HK-2 (cell line): ENCODE measurements around the gene RNF212.
"Not testable (repeated sequence)": the region's sequence is repeated elsewhere in the genome, so short reads cannot be mapped to it uniquely, and the experiment has no call there.

Experiments used
- DNase-seq: peaks from one replicate; pipeline ENCODE4 v3.0.0-alpha.2; 2018; ENCODE audit not compliant: unreplicated experiment

Gene RNF212

DNA sequence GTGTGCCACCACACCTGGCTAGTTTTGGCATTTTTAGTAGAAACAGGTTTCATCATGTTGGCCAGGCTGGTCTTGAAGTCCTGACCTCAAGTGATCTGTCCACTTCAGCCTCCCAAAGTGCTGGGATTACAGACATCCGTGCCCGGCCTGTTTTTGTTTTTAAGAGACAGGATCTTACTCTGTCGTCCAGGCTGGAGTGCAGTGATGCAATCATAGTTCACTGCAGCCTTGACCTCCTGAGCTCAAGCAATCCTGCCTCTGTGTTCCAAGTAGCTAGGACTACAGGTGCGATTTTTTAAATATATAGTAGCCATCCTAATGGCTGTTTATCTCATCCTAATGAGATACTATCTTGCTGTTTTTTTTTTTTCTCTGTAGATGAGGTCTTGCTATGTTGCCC is 47.6 kb downstream of the RNF212 start:
- no peak for DNase-seq

GRCh38 chr4:1062419-1062818 is 50.9 kb downstream of the RNF212 start:
- no peak for DNase-seq

DNA sequence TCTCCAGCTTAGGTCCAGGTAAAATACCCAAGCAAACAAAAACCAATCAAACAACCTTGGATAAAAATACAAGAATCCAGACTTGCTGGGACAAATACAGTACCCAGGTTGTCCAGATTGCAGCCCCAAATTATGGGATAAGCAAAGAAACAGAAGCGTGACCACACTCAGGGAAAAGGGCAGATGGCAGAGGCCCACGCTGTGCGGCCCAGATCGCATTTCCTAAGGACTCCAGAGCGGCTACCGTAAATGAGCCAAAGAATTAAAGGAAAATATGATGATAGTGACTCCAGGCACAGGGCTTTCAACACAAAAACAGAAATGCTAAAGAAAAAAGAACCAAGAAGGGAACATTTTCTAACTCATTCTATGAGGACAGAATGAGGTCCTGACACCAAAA is 51.6 kb downstream of the RNF212 start:
- DNase-seq, result no peak

DNA sequence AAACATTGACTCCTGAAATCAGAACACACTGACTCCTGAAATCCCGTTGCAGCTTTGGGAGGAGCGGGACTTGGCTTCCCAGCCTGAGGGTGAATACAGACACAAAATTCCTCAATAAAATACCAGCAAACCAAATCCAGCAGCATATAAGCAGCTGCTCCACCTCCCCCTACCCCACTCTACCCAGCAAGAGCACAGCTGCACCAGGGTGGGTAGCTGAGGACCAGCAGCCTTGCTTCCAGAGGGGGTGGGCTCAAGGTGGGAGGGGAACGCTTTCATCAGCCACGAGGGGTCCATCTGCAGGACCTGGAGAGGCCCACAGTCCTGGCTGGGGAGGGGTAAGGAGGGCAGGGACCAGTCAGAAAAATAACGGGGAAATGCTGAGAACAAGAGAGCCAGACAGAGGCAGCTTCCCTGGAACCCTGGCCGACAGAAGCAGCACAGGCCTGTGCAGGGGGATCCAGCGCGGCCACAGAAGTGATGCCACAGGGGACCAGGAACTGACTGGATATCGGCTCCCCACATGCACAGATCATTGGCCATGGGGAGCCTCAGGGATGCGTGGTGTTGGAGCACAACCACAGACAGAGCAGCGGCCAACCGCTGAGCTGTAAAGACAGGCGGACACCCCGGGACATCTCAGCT is 52.2 kb downstream of the RNF212 start:
- no peak for DNase-seq

DNA sequence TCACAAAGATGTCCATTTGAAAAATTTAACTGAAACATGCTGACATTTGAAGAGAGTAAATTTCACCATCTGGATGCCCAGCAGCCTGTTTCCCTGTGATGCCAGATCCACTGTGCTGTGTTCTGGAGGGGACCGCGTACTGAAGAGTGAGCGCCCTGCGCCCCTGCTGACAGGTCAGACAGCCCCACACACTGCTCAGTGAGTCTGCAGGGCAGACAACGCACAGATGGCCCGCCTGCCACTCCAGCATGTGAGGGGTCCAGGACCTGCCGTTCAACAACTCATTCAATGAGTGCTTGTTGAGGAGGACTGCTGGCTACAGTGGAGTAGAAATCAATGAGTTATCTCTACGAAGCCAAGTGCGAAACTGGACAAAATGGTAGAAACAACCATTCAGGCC is 52.7 kb downstream of the RNF212 start:
- DNase-seq, result no peak

- DNase-seq, result no peak
Measured at GRCh38 chr4:1060121-1060520, 53.2 kb downstream of the RNF212 start.

DNA sequence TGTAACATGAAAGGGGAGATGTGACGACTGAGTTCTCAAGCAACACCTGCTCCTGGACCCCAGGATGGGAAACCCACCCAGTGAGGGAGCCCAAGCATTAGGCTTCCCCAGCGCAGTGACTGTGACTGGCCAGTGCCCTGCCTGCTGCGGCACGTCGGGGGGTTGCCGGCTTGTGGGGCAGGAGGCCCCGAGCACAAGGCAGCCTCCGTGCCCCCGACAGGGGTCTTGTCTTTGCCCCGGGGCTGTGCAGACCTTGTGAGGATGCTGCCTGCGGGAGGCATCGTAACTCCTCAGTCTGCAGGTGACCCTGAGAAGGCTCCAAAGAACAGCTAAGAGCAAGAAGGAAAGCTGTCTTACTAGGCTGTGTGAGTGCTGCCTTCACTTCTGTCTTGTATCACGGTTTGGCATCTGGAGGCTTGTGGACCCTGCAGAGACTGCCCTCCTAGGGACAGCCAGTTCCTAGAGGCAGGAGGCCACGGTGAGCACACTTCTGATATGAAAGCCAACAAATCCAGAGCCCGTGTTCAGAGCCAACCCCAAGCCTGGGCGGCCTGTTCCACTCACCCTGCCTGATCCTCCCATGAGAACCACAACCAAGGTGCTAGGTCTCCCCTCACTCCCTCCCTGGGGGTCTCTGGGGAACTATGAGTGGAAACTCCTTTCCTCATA is 54.2 kb downstream of the RNF212 start:
- no peak for DNase-seq

DNA sequence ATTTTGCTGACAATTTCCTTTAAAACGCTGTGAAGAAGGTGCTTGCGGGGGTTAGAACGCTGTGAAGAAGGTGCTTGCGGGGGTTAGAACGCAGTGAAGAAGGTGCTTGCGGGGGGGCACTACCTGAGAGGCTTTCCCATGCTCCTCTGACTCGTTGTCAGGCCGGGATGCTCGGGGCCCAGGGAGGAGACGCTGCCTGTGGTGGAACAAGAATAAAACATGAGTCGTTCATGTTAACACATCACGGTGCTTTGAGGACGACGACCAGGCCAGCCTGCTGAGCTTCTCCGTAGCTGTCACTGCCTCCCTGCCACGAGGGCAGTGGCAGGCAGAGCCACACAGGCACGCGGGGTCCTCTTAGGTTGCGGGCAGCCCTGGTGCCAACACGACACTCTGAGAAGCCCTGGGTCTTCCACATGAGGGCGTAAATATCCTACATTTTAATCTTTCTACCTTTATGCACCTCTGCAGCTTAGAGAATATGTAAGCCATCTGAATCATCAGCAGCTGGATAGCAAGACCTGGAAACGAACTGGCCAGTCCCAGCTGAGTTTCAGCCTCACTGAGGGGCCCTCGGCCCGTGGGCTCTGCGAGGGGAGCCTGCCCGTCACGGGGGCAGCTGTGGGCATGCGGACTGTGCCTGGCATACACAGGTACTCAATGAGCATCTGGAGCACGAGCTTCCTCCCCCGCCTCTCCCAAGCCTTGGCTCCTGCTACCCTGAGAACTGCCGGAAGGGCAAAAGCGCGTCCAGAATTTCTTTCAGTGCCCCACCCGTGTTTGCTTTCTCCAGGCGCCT is 55.0 kb downstream of the RNF212 start:
- DNase-seq, result no peak

- DNase-seq, result no peak
Measured at GRCh38 chr4:1057403-1057745, 56.0 kb downstream of the RNF212 start.

GRCh38 chr4:1056671-1057402 is 56.5 kb downstream of the RNF212 start:
- no peak for DNase-seq

- DNase-seq, result no peak
Measured at GRCh38 chr4:1055721-1056590, 57.4 kb downstream of the RNF212 start.

DNA sequence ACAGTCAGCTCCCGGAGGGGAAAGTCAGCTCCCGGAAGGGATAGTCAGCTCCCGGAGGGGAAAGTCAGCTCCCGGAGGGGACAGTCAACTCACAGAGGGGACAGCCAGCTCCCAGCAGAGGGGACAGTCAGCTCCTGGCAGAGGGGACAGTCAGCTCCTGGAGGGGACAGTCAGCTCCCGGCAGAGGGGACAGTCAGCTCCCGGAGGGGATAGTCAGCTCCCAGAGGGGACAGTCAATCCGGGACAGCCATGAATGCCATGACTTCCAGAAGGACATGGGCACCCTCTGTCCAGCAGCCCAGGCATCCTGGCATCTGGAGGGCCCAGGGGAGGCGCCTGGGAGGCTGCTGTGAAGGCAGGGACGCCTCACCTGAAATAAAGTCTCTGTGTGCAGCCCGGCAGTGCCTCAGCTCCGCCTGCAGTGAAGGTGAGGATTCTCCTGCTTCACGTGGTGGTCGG is 58.1 kb downstream of the RNF212 start:
- DNase-seq, result not testable (repeated sequence)

DNA sequence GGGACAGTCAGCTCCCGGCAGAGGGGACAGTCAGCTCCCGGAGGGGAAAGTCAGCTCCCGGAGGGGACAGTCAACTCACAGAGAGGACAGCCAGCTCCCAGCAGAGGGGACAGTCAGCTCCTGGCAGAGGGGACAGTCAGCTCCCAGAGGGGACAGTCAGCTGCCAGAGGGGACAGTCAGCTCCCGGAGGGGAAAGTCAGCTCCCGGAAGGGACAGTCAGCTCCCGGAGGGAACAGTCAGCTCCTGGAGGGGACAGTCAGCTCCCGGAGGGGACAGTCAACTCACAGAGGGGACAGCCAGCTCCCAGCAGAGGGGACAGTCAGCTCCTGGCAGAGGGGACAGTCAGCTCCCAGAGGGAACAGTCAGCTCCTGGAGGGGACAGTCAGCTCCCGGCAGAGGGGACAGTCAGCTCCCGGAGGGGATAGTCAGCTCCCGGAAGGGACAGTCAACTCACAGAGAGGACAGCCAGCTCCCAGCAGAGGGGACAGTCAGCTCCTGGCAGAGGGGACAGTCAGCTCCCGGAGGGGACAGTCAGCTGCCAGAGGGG is 58.6 kb downstream of the RNF212 start:
- not testable (repeated sequence) for DNase-seq

DNA sequence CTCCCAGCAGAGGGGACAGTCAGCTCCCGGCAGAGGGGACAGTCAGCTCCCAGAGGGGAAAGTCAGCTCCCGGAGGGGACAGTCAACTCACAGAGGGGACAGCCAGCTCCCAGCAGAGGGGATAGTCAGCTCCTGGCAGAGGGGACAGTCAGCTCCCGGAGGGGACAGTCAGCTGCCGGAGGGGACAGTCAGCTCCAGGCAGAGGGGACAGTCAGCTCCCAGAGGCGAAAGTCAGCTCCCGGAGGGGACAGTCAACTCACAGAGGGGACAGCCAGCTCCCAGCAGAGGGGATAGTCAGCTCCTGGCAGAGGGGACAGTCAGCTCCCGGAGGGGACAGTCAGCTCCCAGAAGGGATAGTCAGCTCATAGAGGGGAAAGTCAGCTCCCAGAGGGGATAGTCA is 59.5 kb downstream of the RNF212 start:
- not testable (repeated sequence) for DNase-seq

GRCh38 chr4:1053080-1053661 is 60.2 kb downstream of the RNF212 start:
- DNase-seq, result no peak

DNA sequence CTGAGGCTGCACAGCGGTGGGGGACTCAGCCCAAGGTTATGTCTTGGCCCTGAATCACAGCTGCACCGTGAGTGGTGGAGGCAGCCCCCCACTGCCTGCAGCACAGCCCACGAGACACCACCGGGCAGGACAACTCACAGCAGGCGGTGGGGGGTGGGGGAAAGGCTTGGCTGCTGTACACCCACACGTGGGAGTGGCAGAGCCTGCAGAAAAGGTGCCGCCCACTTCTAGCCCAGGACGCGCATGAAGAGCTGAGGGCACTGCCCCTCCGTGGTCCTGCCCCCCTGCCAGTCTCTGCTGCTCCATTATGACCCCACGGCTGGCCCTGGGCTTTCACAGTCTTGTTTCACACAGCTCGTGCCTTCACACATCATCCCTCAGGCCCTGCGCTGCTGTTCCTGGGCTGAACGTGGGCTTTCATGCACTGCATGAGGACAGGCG is 61.1 kb downstream of the RNF212 start:
- DNase-seq, result no peak

DNA sequence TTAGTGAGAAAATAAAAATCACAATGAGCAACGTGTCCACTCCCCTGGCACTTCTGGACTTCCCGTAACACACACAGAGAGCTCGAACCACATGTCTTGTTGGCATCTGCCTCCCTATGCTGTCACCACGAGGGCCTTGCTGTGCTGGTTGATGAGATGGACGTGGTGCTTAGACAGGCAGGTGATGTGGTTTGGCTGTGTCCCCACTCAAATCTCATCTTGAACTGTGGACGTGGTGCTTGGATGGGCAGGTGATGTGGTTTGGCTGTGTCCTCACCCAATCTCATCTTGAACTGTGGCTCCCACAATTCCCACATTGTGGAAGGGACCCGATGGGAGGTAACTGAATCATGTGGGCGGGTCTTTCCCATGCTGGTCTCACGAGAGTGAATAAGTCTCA is 61.9 kb downstream of the RNF212 start:
- DNase-seq, result no peak

DNA sequence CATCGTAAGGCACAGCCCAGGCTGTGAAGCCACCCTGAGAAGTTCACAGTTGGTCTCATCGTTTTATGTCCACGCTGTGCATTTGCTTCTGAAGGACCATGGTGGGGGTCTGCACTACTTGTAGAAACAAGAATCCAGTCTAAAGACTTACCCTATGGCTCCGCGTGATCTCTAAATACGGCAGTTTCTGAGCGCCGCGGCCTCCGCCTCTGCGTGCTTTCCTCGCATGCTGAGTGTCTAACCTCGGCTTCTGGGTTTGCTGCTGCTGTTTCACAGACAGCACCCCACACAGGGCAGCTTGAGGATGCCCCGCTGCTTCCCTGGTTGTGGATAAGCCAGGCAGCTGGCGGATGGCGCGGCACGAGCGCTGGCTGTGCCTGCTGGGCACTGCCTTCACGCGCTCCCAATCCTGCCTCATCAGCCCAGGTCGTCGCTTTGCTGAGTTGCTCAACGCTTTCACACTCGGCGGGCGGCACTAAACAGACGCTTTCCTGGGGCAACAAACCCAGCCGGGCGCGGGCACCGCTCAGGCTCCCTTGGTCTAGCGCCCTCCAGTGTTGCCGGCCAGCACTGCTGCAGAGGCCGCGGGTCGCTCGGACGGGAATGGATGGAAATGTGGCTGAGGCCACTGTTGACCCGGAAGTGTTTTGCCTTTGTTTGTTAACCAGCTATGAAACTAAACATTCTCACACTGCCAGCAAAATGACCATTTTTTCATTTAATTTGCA is 62.7 kb downstream of the RNF212 start:
- DNase-seq, result no peak

DNA sequence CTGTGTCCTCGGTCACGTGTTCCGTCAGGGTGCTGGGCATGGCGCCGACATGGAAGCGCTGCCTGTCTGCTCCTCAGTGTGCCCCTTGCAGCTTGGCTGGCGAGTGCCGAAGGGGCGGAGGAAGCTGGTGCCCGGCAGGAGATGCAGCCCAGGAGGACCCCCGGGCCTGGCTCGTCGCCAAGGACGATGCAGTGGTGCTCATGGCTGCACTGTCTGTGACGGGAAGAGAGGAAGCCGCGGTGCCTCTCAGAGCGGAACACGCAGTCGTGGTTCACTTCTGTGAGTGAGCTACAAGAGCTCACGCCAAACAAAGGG is 63.8 kb downstream of the RNF212 start:
- DNase-seq, result no peak
